ENCODE measurements around the gene TMEM45A. TPM values are rescaled to one million over a fixed set of nuclear protein-coding genes. Genes with fewer than 3 reads are reported as not detected.

Gene TMEM45A
- total RNA-seq, 1 experiment from 2014 or later, result 6.6 TPM

GRCh38 chr3:100489118-100489517 is 3.3 kb upstream of the TMEM45A start:
- H3K27ac Mint-ChIP-seq, result no peak overlapping the region
- H3K27me3 Mint-ChIP-seq (ENCODE audit: low read depth), result peaks cover 5% of the 10 kb centered on the region
- DNase-seq (ENCODE audit: low spot score), result no peak
- ATAC-seq, result no peak
- ChIA-PET POLR2A (no interaction called here), CTCF (no interaction called here)
- peaks cover 7% of the 10 kb centered on the region for H3K9me3 Mint-ChIP-seq
- no peak overlapping the region for H3K4me3 Mint-ChIP-seq
- TF ChIP-seq PRDM15 (CRISPR knock-in tag; IDR thresholded peaks at IDR 0.05) (no peak), SMAD4 (CRISPR knock-in tag; IDR thresholded peaks at IDR 0.05) (no peak), ZNF121 (CRISPR knock-in tag; IDR thresholded peaks at IDR 0.05) (no peak), EMX1 (CRISPR knock-in tag; IDR thresholded peaks at IDR 0.05) (no peak), ZSCAN18 (CRISPR knock-in tag; IDR thresholded peaks at IDR 0.05) (no peak), FOXP1 (CRISPR knock-in tag; IDR thresholded peaks at IDR 0.05; ENCODE audit: borderline replicate concordance) (no peak), CREM (CRISPR knock-in tag; IDR thresholded peaks at IDR 0.05) (no peak), NFATC4 (CRISPR knock-in tag; IDR thresholded peaks at IDR 0.05) (no peak), TCF7 (CRISPR knock-in tag; IDR thresholded peaks at IDR 0.05; ENCODE audit: low read depth) (no peak), TEAD1 (CRISPR knock-in tag; IDR thresholded peaks at IDR 0.05) (no peak)
- TF ChIP-seq, protein P1, sequence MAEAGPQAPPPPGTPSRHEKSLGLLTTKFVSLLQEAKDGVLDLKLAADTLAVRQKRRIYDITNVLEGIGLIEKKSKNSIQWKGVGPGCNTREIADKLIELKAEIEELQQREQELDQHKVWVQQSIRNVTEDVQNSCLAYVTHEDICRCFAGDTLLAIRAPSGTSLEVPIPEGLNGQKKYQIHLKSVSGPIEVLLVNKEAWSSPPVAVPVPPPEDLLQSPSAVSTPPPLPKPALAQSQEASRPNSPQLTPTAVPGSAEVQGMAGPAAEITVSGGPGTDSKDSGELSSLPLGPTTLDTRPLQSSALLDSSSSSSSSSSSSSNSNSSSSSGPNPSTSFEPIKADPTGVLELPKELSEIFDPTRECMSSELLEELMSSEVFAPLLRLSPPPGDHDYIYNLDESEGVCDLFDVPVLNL (CRISPR knock-in tag; IDR thresholded peaks at IDR 0.05; ENCODE audit: borderline replicate concordance, low read depth), result no peak
- peaks cover 16% of the 10 kb centered on the region for H3K4me1 Mint-ChIP-seq
- H3K36me3 Mint-ChIP-seq, result no peaks in the 10 kb centered on the region

DNA sequence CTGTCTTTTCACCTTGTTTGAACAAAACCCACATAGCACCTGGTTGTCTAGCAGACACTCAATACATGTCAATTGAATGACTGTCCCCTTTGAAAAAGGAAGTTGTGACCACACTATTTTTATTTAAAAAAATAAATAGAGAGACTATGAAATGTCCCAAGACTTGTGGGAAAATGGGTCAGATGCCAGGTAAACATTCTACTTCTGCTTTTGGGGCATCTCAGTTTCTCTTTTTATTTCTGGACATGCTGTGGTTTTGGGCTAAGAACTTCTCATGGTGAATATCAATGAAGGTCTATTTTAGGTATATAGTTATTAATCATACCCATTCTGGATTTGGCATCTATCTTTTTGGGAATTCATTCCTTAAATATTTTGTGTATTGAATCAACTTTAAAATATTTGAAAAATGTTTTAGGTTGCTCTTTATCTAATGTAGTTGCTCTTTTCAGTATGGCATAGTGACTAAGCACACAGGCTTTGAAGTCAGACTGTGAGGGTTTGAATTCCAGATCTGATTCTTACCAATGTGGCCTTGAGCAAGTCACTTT is 4.4 kb downstream of the TMEM45A start:
- ChIA-PET POLR2A (no interaction called here), CTCF (interaction anchor here (0.6 kb wide), 1 partner anchor 311 kb away, joined by 3 read pairs; no protein-coding TSS in a partner anchor)
- Mint-ChIP-seq H3K9me3 (no peaks in the 10 kb centered on the region), H3K4me3 (no peak overlapping the region), H3K36me3 (no peaks in the 10 kb centered on the region), H3K4me1 (peaks cover 9% of the 10 kb centered on the region), H3K27me3 (ENCODE audit: low read depth) (no peaks in the 10 kb centered on the region), H3K27ac (no peak overlapping the region)
- TF ChIP-seq NR1H2 (CRISPR knock-in tag; IDR thresholded peaks at IDR 0.05), result no peak
- no peak for TF ChIP-seq ELF4 (CRISPR knock-in tag; IDR thresholded peaks at IDR 0.05; ENCODE audit: low read depth)
- TF ChIP-seq, protein P1 (CRISPR knock-in tag; IDR thresholded peaks at IDR 0.05; ENCODE audit: borderline replicate concordance, low read depth), result no peak
- no peak for TF ChIP-seq ZNF416 (CRISPR knock-in tag; IDR thresholded peaks at IDR 0.05)
- TF ChIP-seq, protein P2, sequence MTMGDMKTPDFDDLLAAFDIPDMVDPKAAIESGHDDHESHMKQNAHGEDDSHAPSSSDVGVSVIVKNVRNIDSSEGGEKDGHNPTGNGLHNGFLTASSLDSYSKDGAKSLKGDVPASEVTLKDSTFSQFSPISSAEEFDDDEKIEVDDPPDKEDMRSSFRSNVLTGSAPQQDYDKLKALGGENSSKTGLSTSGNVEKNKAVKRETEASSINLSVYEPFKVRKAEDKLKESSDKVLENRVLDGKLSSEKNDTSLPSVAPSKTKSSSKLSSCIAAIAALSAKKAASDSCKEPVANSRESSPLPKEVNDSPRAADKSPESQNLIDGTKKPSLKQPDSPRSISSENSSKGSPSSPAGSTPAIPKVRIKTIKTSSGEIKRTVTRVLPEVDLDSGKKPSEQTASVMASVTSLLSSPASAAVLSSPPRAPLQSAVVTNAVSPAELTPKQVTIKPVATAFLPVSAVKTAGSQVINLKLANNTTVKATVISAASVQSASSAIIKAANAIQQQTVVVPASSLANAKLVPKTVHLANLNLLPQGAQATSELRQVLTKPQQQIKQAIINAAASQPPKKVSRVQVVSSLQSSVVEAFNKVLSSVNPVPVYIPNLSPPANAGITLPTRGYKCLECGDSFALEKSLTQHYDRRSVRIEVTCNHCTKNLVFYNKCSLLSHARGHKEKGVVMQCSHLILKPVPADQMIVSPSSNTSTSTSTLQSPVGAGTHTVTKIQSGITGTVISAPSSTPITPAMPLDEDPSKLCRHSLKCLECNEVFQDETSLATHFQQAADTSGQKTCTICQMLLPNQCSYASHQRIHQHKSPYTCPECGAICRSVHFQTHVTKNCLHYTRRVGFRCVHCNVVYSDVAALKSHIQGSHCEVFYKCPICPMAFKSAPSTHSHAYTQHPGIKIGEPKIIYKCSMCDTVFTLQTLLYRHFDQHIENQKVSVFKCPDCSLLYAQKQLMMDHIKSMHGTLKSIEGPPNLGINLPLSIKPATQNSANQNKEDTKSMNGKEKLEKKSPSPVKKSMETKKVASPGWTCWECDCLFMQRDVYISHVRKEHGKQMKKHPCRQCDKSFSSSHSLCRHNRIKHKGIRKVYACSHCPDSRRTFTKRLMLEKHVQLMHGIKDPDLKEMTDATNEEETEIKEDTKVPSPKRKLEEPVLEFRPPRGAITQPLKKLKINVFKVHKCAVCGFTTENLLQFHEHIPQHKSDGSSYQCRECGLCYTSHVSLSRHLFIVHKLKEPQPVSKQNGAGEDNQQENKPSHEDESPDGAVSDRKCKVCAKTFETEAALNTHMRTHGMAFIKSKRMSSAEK (CRISPR knock-in tag; IDR thresholded peaks at IDR 0.05; ENCODE audit: borderline replicate concordance), result no peak
- no peak for TF ChIP-seq ETV6 (CRISPR knock-in tag; IDR thresholded peaks at IDR 0.05)
- no peak for TF ChIP-seq ESRRA (CRISPR knock-in tag; IDR thresholded peaks at IDR 0.05; ENCODE audit: borderline replicate concordance)
- no peak for TF ChIP-seq USF1 (CRISPR knock-in tag; IDR thresholded peaks at IDR 0.05)
- no peak for TF ChIP-seq HMGA2 (CRISPR knock-in tag; IDR thresholded peaks at IDR 0.05)
- TF ChIP-seq NFE2L1 (CRISPR knock-in tag; IDR thresholded peaks at IDR 0.05), result no peak
- TF ChIP-seq KAT7 (CRISPR knock-in tag; IDR thresholded peaks at IDR 0.05; ENCODE audit: borderline replicate concordance), result no peak
- TF ChIP-seq, protein P3, sequence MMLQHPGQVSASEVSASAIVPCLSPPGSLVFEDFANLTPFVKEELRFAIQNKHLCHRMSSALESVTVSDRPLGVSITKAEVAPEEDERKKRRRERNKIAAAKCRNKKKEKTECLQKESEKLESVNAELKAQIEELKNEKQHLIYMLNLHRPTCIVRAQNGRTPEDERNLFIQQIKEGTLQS (CRISPR knock-in tag; conservative IDR thresholded peaks at IDR 0.05), result no peak
- no peak for ATAC-seq
- DNase-seq (ENCODE audit: low spot score), result no peak
